Activated CD8-positive, alpha-beta memory T cell treated with anti-CD3 and anti-CD28 coated beads for 36 hours (primary cell): ENCODE measurements around the gene DOCK8. TPM values are rescaled to one million over a fixed set of nuclear protein-coding genes. Genes with fewer than 3 reads are reported as not detected.

Experiments
- CTCF ChIA-PET: fragments of 350-600 bp; sonication (Branson Sonifier 250); formaldehyde crosslinking; loops from one replicate; lab custom pipeline; 2021; ENCODE audit warnings: antibody characterized with exemption; lab: Charles Lee
- POLR2A ChIA-PET: fragments of 350-600 bp; sonication (Branson Sonifier 250); formaldehyde crosslinking; loops from one replicate; lab custom pipeline; 2021; ENCODE audit warnings: antibody characterized with exemption; lab: Charles Lee
- total RNA-seq, 2 experiments: library from RNA; stranded (reverse); gene quantifications; one replicate each; pipeline ENCODE4 v1.2.3, GENCODE V29; 2021

Gene DOCK8
- total RNA-seq, 2 experiments from 2014 or later, result 133 to 140 TPM

GRCh38 chr9:335373-335772 lies 120.7 kb downstream of the DOCK8 start:
- POLR2A ChIA-PET, result no interaction called here
- CTCF ChIA-PET, result interaction anchor here (0.9 kb wide), 1 partner anchor 12 kb away, joined by 3 read pairs; no protein-coding TSS in a partner anchor

- ChIA-PET CTCF (no interaction called here), POLR2A (interaction anchor here (0.6 kb wide), 1 partner anchor 10 kb away, joined by 3 read pairs; no protein-coding TSS in a partner anchor)
These were observed 121.4 kb downstream of the DOCK8 start for GRCh38 chr9:336039-336438.

GRCh38 chr9:338602-339001 lies 123.9 kb downstream of the DOCK8 start:
- POLR2A ChIA-PET, result no interaction called here
- CTCF ChIA-PET, result no interaction called here

- POLR2A ChIA-PET, result no interaction called here
- CTCF ChIA-PET, result no interaction called here
These were observed 127.2 kb downstream of the DOCK8 start for GRCh38 chr9:341634-342421.

GRCh38 chr9:343773-344172 lies 129.1 kb downstream of the DOCK8 start:
- CTCF ChIA-PET, result no interaction called here
- POLR2A ChIA-PET, result no interaction called here

- POLR2A ChIA-PET, result interaction anchor here (0.7 kb wide), 1 partner anchor 10 kb away, joined by 3 read pairs; no protein-coding TSS in a partner anchor
- CTCF ChIA-PET, result no interaction called here
These were observed 131.5 kb downstream of the DOCK8 start for GRCh38 chr9:346111-346571.

- POLR2A ChIA-PET, result no interaction called here
- CTCF ChIA-PET, result interaction anchor here (0.7 kb wide), 1 partner anchor 13 kb away, joined by 3 read pairs; no protein-coding TSS in a partner anchor
These were observed 133.1 kb downstream of the DOCK8 start for GRCh38 chr9:347667-348292.

- POLR2A ChIA-PET, result no interaction called here
These were observed 135.7 kb downstream of the DOCK8 start for GRCh38 chr9:350384-350783.

GRCh38 chr9:351916-352315 lies 137.3 kb downstream of the DOCK8 start:
- POLR2A ChIA-PET, result no interaction called here
- CTCF ChIA-PET, result no interaction called here

More at GRCh38 chr9:350384-350783, 135.7 kb downstream of the DOCK8 start:
- CTCF ChIA-PET, result interaction anchor here (0.9 kb wide), 1 partner anchor 14 kb away, joined by 3 read pairs; no protein-coding TSS in a partner anchor

GRCh38 chr9:353077-353476 lies 138.4 kb downstream of the DOCK8 start:
- ChIA-PET POLR2A (no interaction called here), CTCF (no interaction called here)

- ChIA-PET CTCF (interaction anchor here (1.8 kb wide), 1 partner anchor 9 kb away, joined by 5 read pairs; no protein-coding TSS in a partner anchor), POLR2A (no interaction called here)
These were observed 139.8 kb downstream of the DOCK8 start for GRCh38 chr9:354453-354852.

- POLR2A ChIA-PET, result no interaction called here
- CTCF ChIA-PET, result no interaction called here
These were observed 142.9 kb downstream of the DOCK8 start for GRCh38 chr9:357560-357959.

GRCh38 chr9:362561-363273 lies 148.1 kb downstream of the DOCK8 start:
- POLR2A ChIA-PET, result no interaction called here
- CTCF ChIA-PET, result interaction anchor here (1.8 kb wide), 1 partner anchor 8 kb away, joined by 5 read pairs; no protein-coding TSS in a partner anchor

GRCh38 chr9:363274-363612 lies 148.6 kb downstream of the DOCK8 start:
- CTCF ChIA-PET, result interaction anchor here (1.8 kb wide), 1 partner anchor 8 kb away, joined by 5 read pairs; no protein-coding TSS in a partner anchor

GRCh38 chr9:365436-365835 lies 150.8 kb downstream of the DOCK8 start:
- ChIA-PET CTCF (no interaction called here), POLR2A (no interaction called here)

More at GRCh38 chr9:363274-363612, 148.6 kb downstream of the DOCK8 start:
- POLR2A ChIA-PET, result no interaction called here

- CTCF ChIA-PET, result no interaction called here
- POLR2A ChIA-PET, result no interaction called here
These were observed 152.0 kb downstream of the DOCK8 start for GRCh38 chr9:366620-367019.

GRCh38 chr9:370086-370485 lies 155.4 kb downstream of the DOCK8 start:
- POLR2A ChIA-PET, result no interaction called here
- CTCF ChIA-PET, result no interaction called here

- ChIA-PET POLR2A (no interaction called here), CTCF (no interaction called here)
These were observed 156.7 kb downstream of the DOCK8 start for GRCh38 chr9:371349-371748.

- CTCF ChIA-PET, result no interaction called here
These were observed 157.5 kb downstream of the DOCK8 start for GRCh38 chr9:372128-372527.

GRCh38 chr9:373759-374206 lies 159.1 kb downstream of the DOCK8 start:
- ChIA-PET POLR2A (no interaction called here), CTCF (interaction anchor here (0.7 to 0.8 kb wide), 2 partner anchors 16 to 34 kb away, joined by 3 to 5 read pairs; no protein-coding TSS in a partner anchor)

More at GRCh38 chr9:372128-372527, 157.5 kb downstream of the DOCK8 start:
- POLR2A ChIA-PET, result no interaction called here
